B cell (primary cell): Measurements from ENCODE around the gene PIGW. TPM values are rescaled to one million over a fixed set of nuclear protein-coding genes. Genes with fewer than 3 reads are reported as not detected.

Experiments used
- ATAC-seq: fragments of 200-7000 bp; cut with Tn5 transposase; one replicate; pipeline ENCODE4 v1.10.0; 2021; ENCODE audit warnings: low read depth, mild to moderate bottlenecking, moderate number of reproducible peaks, moderate library complexity
- CTCF ChIA-PET: fragments of 350-600 bp; sonication (Branson Sonifier 250); formaldehyde crosslinking; loops from one replicate; lab custom pipeline; 2021; ENCODE audit warnings: antibody characterized with exemption, inconsistent platforms; lab: Charles Lee
- POLR2A ChIA-PET: fragments of 350-600 bp; sonication (Branson Sonifier 250); formaldehyde crosslinking; loops from one replicate; lab custom pipeline; 2021; ENCODE audit warnings: antibody characterized with exemption; lab: Charles Lee
- DNase-seq: peaks from one replicate; pipeline ENCODE4 v3.0.0; 2013
- H2AFZ ChIP-seq: 2 replicates; pipeline ENCODE4 v1.6.1; 2012; ENCODE audit warnings: mild to moderate bottlenecking, low read depth, low read length; ENCODE audit not compliant: insufficient read depth, poor library complexity, severe bottlenecking
- H3K27ac ChIP-seq, 2 donors: 1 replicate in 1 of 2; 2 replicates in 1 of 2; pipeline ENCODE4 v1.5.1; 2012 to 2013; ENCODE audit warnings: low read length in 2 of 2, mild to moderate bottlenecking in 2 of 2, moderate library complexity in 1 of 2
- H3K27me3 ChIP-seq, 4 experiments: fragments of 200-600 bp in 1 of 4; sonication (generic) in 1 of 4; replicated peaks in 1 of 4; 1 replicate in 2 of 4; 2 replicates in 2 of 4; pipeline versions ENCODE4 v1.6.1 to v1.7.0; 2013 to 2016; ENCODE audit warnings: low read length in 3 of 4, mild to moderate bottlenecking in 2 of 4, mixed read lengths in 1 of 4, moderate library complexity in 1 of 4; ENCODE audit not compliant: insufficient read depth in 4 of 4, control insufficient read depth in 3 of 4; ENCODE audit errors: control extremely low read depth in 1 of 4
- H3K36me3 ChIP-seq, 2 experiments: replicated peaks in 1 of 2; 1 replicate in 1 of 2; 2 replicates in 1 of 2; pipeline versions ENCODE4 v1.6.1 to v1.7.1; 2013; ENCODE audit warnings: low read length in 1 of 2; ENCODE audit not compliant: insufficient read depth in 2 of 2, control insufficient read depth in 1 of 2; ENCODE audit errors: control extremely low read depth in 1 of 2, extremely low read depth in 1 of 2
- H3K4me1 ChIP-seq, 2 donors: fragments of 200-600 bp in 1 of 2; sonication (generic) in 1 of 2; 1 replicate in 1 of 2; 2 replicates in 1 of 2; pipeline versions ENCODE4 v1.5.1 to v1.6.1; 2013 to 2017; ENCODE audit warnings: low read length in 2 of 2; ENCODE audit not compliant: control insufficient read depth in 2 of 2, insufficient read depth in 2 of 2
- H3K4me2 ChIP-seq: replicated peaks from 2 replicates; pipeline ENCODE3; 2012; ENCODE audit warnings: mild to moderate bottlenecking, low read depth, low read length; ENCODE audit not compliant: poor library complexity, severe bottlenecking
- H3K4me3 ChIP-seq, 5 experiments: fragments of 200-600 bp in 1 of 5; sonication (generic) in 1 of 5; 1 replicate in 3 of 5; 2 replicates in 2 of 5; pipeline versions ENCODE4 v1.5.1 to v1.7.0; 2011 to 2016; ENCODE audit warnings: low read length in 4 of 5, mild to moderate bottlenecking in 4 of 5, low read depth in 2 of 5, control low read depth in 1 of 5, moderate library complexity in 1 of 5; ENCODE audit not compliant: insufficient read depth in 1 of 5; ENCODE audit errors: control extremely low read depth in 1 of 5, extremely low read depth in 1 of 5
- H3K79me2 ChIP-seq: fragments of 200-600 bp; sonication (generic); one replicate; pipeline ENCODE4 v1.6.0; 2016; ENCODE audit warnings: low read length; ENCODE audit not compliant: control insufficient read depth, insufficient read depth
- H3K9ac ChIP-seq: fragments of 200-600 bp; sonication (generic); 2 replicates; pipeline ENCODE4 v1.6.1; 2017; ENCODE audit warnings: mild to moderate bottlenecking, low read length, moderate library complexity
- H3K9me3 ChIP-seq, 3 donors: one replicate each; pipeline versions ENCODE4 v1.6.1 to v1.7.1; 2013; ENCODE audit warnings: low read length in 2 of 3; ENCODE audit not compliant: control insufficient read depth in 2 of 3, insufficient read depth in 1 of 3; ENCODE audit errors: control extremely low read depth in 1 of 3
- H4K20me1 ChIP-seq: 2 replicates; pipeline ENCODE4 v1.6.0; 2012; ENCODE audit warnings: mild to moderate bottlenecking, low read length; ENCODE audit not compliant: insufficient read depth, control insufficient read depth, poor library complexity, severe bottlenecking
- H3K27ac Mint-ChIP-seq: one replicate; pipeline ENCODE4 v1.8.0; 2021; ENCODE audit warnings: mixed read lengths
- H3K27me3 Mint-ChIP-seq: one replicate; pipeline ENCODE4 v1.8.0; 2021; ENCODE audit warnings: mixed read lengths
- H3K4me1 Mint-ChIP-seq: one replicate; pipeline ENCODE4 v1.8.0; 2021; ENCODE audit warnings: mixed read lengths
- H3K4me3 Mint-ChIP-seq: one replicate; pipeline ENCODE4 v1.8.0; 2021; ENCODE audit warnings: mixed read lengths
- H3K9me3 Mint-ChIP-seq: one replicate; pipeline ENCODE4 v1.8.0; 2022; ENCODE audit warnings: mixed read lengths; ENCODE audit not compliant: insufficient read depth
- EZH2 ChIP-seq: IDR thresholded peaks from 2 replicates; pipeline ENCODE4 v1.6.1; 2012; ENCODE audit warnings: borderline replicate concordance, low read depth, mild to moderate bottlenecking, moderate library complexity, low read length; ENCODE audit not compliant: insufficient read depth, poor library complexity, severe bottlenecking
- WGBS: methylation state at CpG from one replicate; pipeline ENCODE4 v1.1.5; 2013; ENCODE audit warnings: missing lambda C conversion rate; ENCODE audit not compliant: insufficient coverage; 5-methylcytosine and 5-hydroxymethylcytosine counted together
- intact Hi-C: fragments of 100-400 bp; cut with micrococcal nuclease; formaldehyde crosslinking; loops from one replicate; pipeline ENCODE4 v1.10.0; 2022
- polyA plus RNA-seq: library from polyadenylated mRNA; depleted of rRNA; stranded (reverse); fragments of >200 nt; gene quantifications from 2 replicates; pipeline ENCODE4 v1.2.3, GENCODE V29; 2012
- total RNA-seq, 2 donors: library from RNA; stranded (reverse); fragments of 120-200 nt in 1 of 2; gene quantifications; 1 replicate in 1 of 2; 2 replicates in 1 of 2; pipeline versions ENCODE4 v1.2.3 to v1.2.4, GENCODE V29; 2013 to 2022
- TF ChIP-seq, protein P1 (sequence below): fragments of 200-600 bp; IDR thresholded peaks from one replicate; pipeline ENCODE4 v1.8.0; 2022; ENCODE audit warnings: antibody characterized with exemption, mild to moderate bottlenecking

The PIGW gene
- total and polyA plus RNA-seq, 2 donors (not counting 1 experiment from before 2014, with no cell fraction given), result 4.4 to 5.9 TPM

- ATAC-seq (no peak), DNase-seq (no peak)
- H3K27me3 ChIP-seq, result no peaks in the 10 kb centered on the region
- no peak overlapping the region for H3K4me3 ChIP-seq
- ChIA-PET POLR2A (no interaction called here), CTCF (no interaction called here)
- no peak for TF ChIP-seq EZH2
- TF ChIP-seq, protein P1, sequence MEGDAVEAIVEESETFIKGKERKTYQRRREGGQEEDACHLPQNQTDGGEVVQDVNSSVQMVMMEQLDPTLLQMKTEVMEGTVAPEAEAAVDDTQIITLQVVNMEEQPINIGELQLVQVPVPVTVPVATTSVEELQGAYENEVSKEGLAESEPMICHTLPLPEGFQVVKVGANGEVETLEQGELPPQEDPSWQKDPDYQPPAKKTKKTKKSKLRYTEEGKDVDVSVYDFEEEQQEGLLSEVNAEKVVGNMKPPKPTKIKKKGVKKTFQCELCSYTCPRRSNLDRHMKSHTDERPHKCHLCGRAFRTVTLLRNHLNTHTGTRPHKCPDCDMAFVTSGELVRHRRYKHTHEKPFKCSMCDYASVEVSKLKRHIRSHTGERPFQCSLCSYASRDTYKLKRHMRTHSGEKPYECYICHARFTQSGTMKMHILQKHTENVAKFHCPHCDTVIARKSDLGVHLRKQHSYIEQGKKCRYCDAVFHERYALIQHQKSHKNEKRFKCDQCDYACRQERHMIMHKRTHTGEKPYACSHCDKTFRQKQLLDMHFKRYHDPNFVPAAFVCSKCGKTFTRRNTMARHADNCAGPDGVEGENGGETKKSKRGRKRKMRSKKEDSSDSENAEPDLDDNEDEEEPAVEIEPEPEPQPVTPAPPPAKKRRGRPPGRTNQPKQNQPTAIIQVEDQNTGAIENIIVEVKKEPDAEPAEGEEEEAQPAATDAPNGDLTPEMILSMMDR, result no peak
- Mint-ChIP-seq H3K27me3 (no peaks in the 10 kb centered on the region), H3K9me3 (no peaks in the 10 kb centered on the region), H3K27ac (no peak overlapping the region), H3K4me3 (no peak overlapping the region), H3K4me1 (no peaks in the 10 kb centered on the region)
- H3K36me3 ChIP-seq, result peaks cover 0 to 53% of the 10 kb centered on the region in 2 experiments
- H4K20me1 ChIP-seq, result no peaks in the 10 kb centered on the region
- H3K4me2 ChIP-seq, result no peak overlapping the region
- WGBS, result 97% methylated on average over 13 of the region's 15 CpGs
- no peak overlapping the region for H3K9ac ChIP-seq
- H3K9me3 ChIP-seq, result no peaks in the 10 kb centered on the region
- intact Hi-C loops, result no loop called here
- no peak overlapping the region for H3K27ac ChIP-seq
- H2AFZ ChIP-seq, result no peak overlapping the region
- no peaks in the 10 kb centered on the region for H3K4me1 ChIP-seq
- no peaks in the 10 kb centered on the region for H3K79me2 ChIP-seq
Observed at GRCh38 chr17:36500745-36501225, 34.0 kb upstream of the PIGW start.

DNA sequence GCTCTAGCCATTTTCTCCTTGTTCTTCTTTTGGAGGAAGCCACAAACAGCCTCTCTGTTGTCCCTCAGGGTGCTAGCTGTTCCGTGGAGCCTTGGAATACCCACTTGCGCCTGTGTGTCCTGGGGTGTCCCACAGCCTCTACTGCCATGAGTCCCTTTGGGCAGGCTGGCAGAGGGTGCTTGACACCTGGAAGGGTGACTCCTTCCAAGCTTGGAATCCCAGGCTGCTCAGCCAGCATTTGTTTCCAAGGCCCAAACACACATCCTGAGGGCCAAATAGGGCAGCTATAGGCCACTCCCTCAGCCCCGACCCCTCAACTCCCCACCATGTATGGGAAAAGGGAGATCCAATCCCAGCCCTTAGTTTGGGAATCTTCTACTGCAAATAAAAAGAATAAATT lies 33.4 kb upstream of the PIGW start:
- ChIA-PET CTCF (no interaction called here), POLR2A (no interaction called here)
- DNase-seq (no peak), ATAC-seq (no peak)
- H3K27me3 ChIP-seq, result no peaks in the 10 kb centered on the region
- no peaks in the 10 kb centered on the region for H3K79me2 ChIP-seq
- Mint-ChIP-seq H3K27me3 (no peaks in the 10 kb centered on the region), H3K9me3 (no peaks in the 10 kb centered on the region), H3K4me1 (no peaks in the 10 kb centered on the region), H3K4me3 (no peak overlapping the region), H3K27ac (no peak overlapping the region)
- H3K4me1 ChIP-seq, result no peaks in the 10 kb centered on the region
- WGBS, result 100% methylated on average over 2 of the region's 3 CpGs
- H2AFZ ChIP-seq, result no peak overlapping the region
- intact Hi-C loops, result no loop called here
- no peak overlapping the region for H3K4me2 ChIP-seq
- H3K27ac ChIP-seq, result no peak overlapping the region
- H3K36me3 ChIP-seq, result peaks cover 0 to 52% of the 10 kb centered on the region in 2 experiments
- no peaks in the 10 kb centered on the region for H3K9me3 ChIP-seq
- no peaks in the 10 kb centered on the region for H4K20me1 ChIP-seq
- H3K9ac ChIP-seq, result no peak overlapping the region
- H3K4me3 ChIP-seq, result no peak overlapping the region
- TF ChIP-seq, protein P1, result no peak
- TF ChIP-seq EZH2, result no peak
